SIG-M5 treated with dmso at 0.1 percent for 504 hours (cell line): ENCODE measurements around the gene NR2F2.

Experiments used
- DNase-seq: peaks from one replicate; lab custom pipeline; 2025; ENCODE audit not compliant: unreplicated experiment; lab: John Stamatoyannopoulos, UW

NR2F2 gene

GRCh38 chr15:96352604-96353405 lies 22.3 kb downstream of the NR2F2 start:
- DNase-seq, result no peak

DNA sequence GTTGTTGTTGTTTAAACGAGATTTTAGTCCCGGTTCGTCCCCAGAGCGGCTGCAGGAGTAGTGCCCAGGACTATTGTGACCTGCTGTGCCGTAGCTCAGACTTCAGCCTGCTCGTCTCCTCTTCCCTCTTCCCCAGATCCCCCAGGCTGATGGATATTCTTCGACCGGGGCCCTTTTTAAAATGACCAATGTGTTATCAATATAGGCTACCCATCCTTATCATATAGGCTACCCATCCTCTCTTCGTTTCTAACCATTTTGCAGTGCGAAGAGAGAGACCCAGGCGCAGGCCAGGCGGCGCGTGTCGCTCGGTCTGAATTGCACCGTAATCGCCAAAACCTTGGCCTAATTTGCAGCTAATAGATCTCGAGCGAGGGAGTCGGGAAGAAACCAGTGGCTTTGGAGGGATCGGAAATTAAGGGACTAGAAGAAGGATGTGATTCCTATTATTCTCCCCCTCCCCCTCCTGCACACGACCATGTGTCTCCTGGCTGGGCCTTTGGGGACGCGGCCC lies 23.0 kb downstream of the NR2F2 start:
- DNase-seq, result no peak

DNA sequence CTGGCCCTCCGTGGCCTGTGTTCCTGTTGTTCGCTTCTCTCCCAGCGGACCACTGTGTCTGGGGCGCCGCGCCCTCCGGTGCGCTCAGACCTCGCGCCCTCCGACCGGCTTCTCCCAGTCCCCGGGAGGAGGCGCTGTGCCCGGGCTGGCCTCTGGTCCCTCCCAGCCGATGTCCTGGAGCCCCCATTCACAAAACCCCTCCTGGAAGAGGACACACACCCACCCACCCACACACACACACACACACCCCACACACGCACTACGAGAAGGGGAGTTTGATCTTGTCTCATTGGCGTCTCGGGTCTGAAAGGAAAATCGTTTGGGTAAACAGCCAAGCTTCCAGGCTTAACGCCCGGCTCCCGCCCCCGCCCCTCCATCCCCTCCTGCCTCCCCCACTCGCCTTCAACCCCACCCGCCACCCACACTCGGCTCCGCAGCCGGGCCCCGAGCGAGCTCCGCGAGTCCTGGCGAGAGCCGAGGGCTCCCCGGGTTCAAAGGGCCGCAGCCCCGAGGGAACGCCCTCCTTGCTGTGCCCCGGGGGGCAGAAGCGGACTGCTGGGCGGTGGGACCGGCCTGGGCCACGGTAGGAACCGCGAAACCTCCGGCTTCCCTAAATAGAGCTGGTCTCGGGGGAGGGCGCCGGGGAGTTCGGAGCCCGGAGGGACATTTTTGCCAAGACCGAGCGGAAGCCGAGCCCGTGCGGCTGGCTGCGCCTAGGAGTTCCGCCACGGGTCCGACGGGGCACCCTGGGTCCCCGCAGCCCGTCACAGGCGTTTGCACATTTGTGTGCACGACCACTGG lies 23.6 kb downstream of the NR2F2 start:
- DNase-seq, result no peak

GRCh38 chr15:96354731-96355567 lies 24.4 kb downstream of the NR2F2 start:
- peak; percentile 88 for DNase-seq

DNA sequence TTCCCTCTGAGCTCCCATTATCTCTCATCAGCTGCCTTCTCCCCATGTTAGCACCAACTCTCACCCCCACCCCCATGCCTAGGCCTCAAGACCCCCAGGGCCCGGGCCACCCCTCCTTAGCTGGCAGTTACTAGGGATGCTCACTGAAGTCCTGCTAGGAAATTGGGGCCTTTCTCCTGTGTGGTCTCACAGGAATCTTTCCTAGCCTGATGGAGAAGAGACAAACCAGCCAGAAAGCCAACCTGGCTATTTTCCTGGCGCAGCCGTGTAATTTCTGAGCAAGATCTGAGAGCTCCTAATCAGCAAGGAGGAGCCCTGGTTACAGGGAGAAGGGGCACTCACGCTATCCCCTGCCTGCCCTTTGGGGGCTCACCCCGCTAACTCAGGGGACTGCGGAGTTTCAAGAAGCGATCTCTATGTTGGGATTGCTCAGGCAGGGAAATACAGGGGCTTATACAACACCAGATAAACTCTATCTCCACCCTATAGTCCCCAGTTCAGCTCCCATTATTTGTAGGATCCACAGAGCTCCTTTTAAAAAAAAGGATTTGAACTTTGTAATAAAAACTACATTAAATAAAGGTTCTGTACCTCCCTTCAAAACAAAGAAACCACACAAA lies 25.2 kb downstream of the NR2F2 start:
- no peak for DNase-seq

DNA sequence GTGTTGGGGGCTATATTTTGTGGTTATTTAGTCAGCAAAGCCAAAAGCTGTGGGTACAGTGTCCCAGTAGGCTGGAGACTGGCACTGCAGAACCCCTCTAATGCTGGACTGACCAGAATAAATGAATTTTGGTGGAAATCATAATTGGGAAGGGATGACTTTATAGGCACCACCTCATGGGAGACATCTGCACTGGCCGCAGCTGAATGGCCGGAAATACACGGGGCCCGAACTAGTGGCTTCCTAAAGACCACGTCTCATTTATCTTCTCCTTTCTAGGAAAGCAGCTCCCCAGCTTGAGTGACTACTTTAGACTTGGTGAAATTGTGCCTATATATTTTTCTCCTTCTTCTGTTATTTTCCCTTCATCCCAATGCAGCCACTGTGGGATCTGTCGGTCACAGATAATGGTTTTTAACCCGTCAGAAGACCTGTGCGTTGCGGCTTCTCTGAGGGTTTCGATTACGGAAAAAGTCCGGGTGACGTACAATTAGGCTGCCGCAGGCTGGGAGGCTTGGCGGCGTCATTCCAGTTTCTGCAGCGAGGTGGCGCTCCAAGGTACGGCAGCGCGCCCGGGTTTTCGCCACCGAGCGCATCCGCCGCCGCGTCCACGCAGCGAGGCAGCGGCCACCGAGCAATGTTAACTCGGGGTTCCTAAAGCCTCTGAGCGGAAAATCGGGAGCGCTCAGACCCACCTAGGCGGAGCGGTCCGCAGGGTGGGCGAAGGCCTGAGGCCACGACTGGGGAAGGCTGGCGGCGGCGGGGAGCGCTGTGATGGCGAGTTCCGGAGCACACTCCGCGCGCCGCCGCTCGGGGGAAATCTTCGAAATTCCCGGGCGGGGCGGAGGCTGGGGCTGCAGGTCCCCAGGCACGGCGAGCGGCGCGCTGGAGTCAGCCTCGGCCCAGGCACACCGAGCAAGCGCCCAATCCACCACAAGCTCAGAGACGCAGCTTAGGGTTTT lies 26.3 kb downstream of the NR2F2 start:
- DNase-seq, result peak; percentile 75

DNA sequence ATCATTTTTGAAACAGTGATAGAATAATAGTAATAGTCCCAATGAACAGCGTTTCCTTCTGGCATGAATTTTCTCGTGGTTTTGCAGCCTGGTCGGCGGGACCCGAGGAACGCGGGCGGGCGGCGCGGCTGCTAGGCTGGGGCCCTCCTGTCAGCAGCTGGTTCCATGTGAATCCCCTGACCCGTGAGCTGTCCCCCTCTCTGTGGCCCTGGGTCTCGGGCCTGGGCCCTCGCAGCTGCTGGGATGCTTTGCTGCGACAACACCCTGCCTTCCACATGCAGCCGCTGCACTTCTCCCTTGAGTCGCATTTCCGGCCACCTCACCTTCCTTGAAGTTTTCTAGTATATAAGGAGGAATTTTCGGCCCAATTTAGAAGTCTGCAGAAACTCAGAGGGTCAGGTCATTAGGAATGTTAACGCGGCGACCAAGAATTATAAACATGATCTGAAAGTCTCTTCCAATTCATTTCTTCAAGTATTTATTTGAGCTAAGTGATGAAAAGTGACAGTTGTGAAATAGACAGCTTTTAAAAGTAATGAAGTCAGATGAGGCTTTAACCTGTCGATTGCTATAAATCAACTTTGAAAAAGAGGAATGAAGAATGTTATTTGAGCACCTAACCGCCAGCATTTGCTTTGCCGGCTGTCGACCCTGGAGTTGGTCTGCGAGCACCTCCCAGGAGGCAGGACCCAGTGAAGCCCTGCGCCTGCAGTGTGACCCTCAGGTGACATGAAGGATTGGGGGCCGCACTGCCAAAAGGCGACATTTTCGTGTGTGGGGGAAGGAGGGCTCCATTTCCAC lies 27.7 kb downstream of the NR2F2 start:
- DNase-seq, result no peak

- DNase-seq, result no peak
Measured at GRCh38 chr15:96358821-96359615, 28.5 kb downstream of the NR2F2 start.

DNA sequence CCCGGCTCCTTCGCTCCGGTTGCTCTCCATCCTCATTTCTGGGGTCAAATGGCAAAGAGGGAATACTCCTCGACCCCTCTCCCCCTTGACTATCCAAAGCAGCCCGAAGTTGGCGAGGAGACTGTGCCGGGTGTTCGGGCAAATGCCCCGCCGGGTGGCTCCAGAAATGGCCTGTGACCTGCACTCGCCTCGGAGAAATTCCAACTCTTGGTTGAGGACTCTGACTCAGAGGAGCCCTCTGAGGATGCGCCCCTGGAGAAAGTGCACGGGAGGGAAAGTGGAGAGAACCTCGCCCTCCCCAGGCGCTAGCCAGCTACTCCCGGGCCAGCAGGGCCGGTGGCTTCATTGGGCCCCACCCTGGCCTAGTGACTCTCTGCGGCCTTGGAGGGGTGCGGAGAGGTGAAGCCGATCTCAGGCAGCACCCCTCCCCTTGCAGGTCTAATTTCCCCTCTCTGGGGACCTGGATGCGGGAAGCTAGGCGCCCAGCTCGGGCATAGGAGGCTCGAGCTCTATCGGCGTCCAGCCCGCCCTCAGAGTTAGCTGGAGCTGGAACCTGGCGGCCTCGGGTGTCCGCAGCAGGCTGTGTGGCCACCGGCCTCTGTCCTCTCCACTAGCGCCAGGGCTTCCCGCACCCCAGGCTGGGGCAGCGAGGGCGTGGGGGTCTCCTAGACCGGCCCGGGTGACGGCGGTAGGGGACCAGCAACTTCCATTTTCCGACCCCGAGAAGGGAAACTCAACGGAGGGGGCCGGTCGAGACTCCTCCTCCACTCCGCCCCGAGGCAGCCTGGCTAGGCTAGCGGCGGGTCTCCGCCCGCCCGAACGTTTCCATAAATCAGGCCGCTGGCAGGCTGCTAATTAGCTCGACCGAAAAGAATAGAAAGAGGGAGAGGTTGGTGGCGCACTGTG lies 29.4 kb downstream of the NR2F2 start:
- no peak for DNase-seq

DNA sequence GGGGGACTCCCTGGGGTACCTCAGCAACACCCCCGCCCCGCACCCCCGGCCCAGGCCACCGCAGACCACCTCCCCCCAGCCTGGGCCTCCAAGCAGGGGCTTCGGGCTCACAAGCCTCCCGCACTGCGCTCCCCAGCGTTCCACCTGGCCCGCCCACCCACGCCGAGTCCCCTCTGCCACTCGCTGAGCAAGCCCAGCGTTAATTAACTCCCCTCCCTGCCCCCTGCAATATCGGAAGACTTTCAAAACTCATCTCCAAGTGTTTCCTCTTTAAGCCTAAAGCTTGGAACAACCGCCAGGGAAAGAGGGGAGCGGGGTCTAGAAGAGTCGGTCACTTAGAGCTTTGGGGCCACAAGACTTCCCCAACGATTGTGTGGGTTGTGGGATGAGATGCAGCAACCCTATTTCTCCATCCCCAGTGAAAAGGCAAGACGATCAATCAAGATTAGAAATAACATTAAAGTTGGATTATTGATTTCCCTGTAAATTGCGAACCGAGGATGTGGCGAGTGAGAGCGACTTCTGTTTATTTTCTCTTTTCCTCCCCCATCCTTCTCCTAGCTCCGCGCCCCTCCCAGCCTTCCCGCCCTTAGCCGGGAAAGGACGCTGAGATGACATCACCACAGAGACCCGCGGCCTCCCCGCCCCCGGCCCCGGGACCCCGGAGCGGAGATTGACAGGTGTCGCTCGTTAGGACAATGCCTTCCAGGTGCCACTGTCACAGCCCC lies 30.2 kb downstream of the NR2F2 start:
- DNase-seq, result no peak

GRCh38 chr15:96361309-96362010 lies 31.0 kb downstream of the NR2F2 start:
- DNase-seq, result no peak

DNA sequence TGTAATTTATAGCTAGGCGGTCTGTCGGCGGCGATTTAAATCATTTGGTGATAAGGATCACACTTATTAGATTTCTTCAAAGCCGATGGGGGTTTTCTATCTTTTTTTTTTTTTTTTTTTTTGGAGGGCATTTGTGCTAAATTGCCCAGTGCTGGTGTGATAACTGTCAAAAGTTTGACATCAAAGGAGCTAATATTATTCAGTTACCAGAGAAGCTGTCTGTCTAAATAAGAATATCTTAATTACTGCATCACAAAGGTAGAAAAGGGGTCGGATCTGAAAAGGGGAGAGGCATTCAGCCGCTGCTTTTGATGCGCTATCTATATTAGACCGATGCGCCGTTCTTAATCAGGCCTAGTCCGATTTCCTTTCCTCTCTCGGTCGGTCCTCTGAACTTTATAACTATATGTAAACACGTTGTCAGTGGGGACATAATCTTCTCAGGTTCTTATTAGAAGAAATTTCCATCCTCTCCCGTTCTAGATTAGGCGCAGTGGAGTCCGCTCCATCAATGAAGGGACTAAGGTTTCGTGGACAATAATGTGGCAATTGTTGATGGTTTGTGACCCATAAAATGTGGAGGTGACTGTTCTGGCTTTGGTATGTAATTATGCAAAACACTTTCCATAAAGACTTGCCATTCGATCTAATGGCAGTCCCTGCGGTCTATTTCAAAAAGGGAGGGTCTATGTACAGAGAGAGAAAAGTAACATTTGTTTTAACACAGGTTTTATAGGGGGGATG lies 31.7 kb downstream of the NR2F2 start:
- no peak for DNase-seq

DNA sequence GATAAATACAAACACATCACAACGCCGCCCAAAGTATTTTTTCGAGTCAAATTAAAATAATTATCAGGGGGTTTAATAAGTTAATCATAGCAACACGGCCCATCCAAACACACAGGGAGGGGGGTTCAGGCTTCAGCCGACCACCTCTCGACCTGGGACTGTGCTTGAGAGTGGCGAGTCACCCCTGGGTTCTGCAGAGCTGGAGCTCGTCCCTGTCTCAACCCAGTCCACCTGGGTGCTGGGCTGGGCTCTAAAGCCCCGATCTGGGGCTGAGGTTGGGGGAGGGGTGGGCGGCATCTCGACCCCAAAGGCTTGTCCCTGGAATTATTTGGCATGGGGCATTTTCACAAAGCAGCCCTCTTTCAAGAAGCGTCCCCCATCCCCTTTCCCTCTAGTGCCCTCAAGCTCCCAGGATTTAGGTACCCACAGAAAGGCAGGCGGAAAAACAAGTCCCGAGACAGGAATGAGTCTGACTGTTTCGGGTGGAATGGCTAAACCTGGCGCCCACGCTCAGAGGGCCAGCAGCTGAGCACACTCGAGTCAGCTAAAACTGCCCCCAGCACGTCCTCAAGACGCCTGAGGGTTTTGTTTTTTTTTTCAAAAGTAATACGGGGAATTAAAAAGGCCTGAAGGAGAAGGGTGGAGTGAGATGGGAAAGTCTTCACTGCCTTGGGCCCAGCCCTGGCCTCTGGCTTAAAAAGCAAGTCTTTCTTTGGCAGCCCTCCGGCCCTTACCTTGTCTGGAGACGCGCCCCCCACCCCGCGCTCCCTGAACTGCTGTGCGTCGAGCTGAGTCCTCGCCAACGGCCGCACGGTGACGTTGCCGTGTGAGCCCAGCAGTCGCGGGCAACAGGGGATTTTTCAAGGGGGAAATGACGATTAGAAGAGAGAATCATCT lies 32.5 kb downstream of the NR2F2 start:
- no peak for DNase-seq

DNA sequence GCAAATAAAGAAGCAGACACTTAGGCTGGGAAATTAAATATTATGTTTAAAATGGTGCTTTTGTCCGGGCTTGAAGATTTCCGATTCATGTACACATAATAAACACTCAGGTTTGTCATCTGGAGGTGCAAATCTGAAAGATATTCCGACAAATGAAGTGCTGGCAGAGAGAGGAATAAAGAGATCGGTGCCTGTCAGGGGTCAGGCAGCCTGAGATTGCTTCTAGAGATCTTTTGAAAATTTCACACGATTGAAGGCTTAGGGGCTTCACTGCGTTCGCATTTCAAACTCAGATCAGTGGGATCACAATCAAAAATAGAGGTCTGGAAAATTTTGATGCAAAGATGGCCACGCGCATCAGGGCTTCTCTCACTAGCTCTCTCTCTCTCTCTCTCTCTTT lies 33.2 kb downstream of the NR2F2 start:
- DNase-seq, result no peak
